ENCODE data around the gene EIF6. TPM values are rescaled to one million over a fixed set of nuclear protein-coding genes. Genes with fewer than 3 reads are reported as not detected.
A peak's percentile ranks its signal among the peaks of the same experiment; 100 is the strongest.

Gene EIF6
- total and polyA plus RNA-seq, 9 of the 15 experiments (the other 6 are each of a cell fraction or from before 2014, with no cell fraction given) = 165 to 832 (median 229) TPM

GRCh38 chr20:35270021-35270902, 14.3 kb downstream of the EIF6 start:
- no peak overlapping the region for H3K4me3 ChIP-seq
- H3K4me2 ChIP-seq (ENCODE audit: insufficient read depth, low read length) = no peak overlapping the region

More at GRCh38 chr20:35270021-35270902, 14.3 kb downstream of the EIF6 start:
- in situ Hi-C loops (cut with MboI) (no loop called here), intact Hi-C loops (cut with micrococcal nuclease) (no loop called here)
- Histone ChIP-seq H3K9me1 (ENCODE audit: control insufficient read depth, insufficient read depth, low read length) (no peaks in the 10 kb centered on the region), H4K20me1 (replicated peaks; ENCODE audit: control insufficient read depth, insufficient read depth, low read length) (no peaks in the 10 kb centered on the region), H3K27me3 (ENCODE audit: control insufficient read depth in 2 of 2, insufficient read depth in 2 of 2, low read length in 2 of 2) (no peaks in the 10 kb centered on the region), H3K9ac (ENCODE audit: insufficient read depth in 1 of 2, low read depth in 2 of 2, low read length in 2 of 2) (peak overlapping the region in 1 of 2 experiments; percentile 78; a peak in 2 of 4 replicates), H3K27ac (ENCODE audit: extremely low read depth, low read depth, low read length) (peak overlapping the region; percentile 49; the same call in 1 of the 3 replicates), H2AFZ (ENCODE audit: low read depth, low read length) (peak overlapping the region; percentile 80; the same call in 1 of the 2 replicates), H3K9me3 (replicated peaks; ENCODE audit: control insufficient read depth, insufficient read depth, low read depth, low read length) (no peaks in the 10 kb centered on the region), H3K79me2 (ENCODE audit: control insufficient read depth, insufficient read depth, low read length) (no peaks in the 10 kb centered on the region), H3K4me1 (replicated peaks in 1 of 2; ENCODE audit: control insufficient read depth in 2 of 2, insufficient read depth in 2 of 2, low read length in 2 of 2) (peaks cover 8 to 38% of the 10 kb centered on the region in 2 experiments; a peak in 4 of 5 replicates), H3K36me3 (ENCODE audit: control insufficient read depth, insufficient read depth, low read length) (peaks cover 3% of the 10 kb centered on the region; the same call in 1 of the 3 replicates)
- no peak for FAIRE-seq
- POLR2A ChIA-PET = interaction anchor here (0.6 to 2.0 kb wide), 10 partner anchors 9 to 223 kb away, joined by 3 to 10 read pairs (median 4); partner anchors contain the start of genes EDEM2 and EIF6
- DNase-seq (ENCODE audit: extremely low read depth in 1 of 4, low spot score in 3 of 4) = no peak
- WGBS (ENCODE audit: insufficient coverage, low coverage, missing lambda C conversion rate) = 79% methylated on average over 19 of the region's 19 CpGs
- no peak for ATAC-seq
- BruUV-seq (replicated peaks) = no TSS peak
- CTCF ChIA-PET (ENCODE audit: low intra/inter-chr PET ratio) = interaction anchor here (0.6 to 5.3 kb wide), 2 partner anchors 125 to 898 kb away, joined by 4 to 28 read pairs; partner anchors contain the start of gene EDEM2
- no peak for TF ChIP-seq ZNF655 (CRISPR knock-in tag; IDR thresholded peaks at IDR 0.05)
- no peak for TF ChIP-seq ZNF830 (CRISPR knock-in tag; IDR thresholded peaks at IDR 0.05)

All from K562 (cell line).